ENCODE data around the gene GRAMD1B. TPM values are rescaled to one million over a fixed set of nuclear protein-coding genes. Genes with fewer than 3 reads are reported as not detected.

GRAMD1B gene
- total and polyA plus RNA-seq, 4 donors, result 0.29 to 2.6 (median 1.3) TPM

GRCh38 chr11:123671534-123671933, 241.5 kb downstream of the GRAMD1B start:
- no peak for TF ChIP-seq EGR1 (IDR thresholded peaks at IDR 0.05; ENCODE audit: low read depth in 2 of 2)
- no peak for TF ChIP-seq HNF4A (conservative IDR thresholded peaks at IDR 0.05)
- no peak for TF ChIP-seq ATF3 (IDR thresholded peaks at IDR 0.05)
- TF ChIP-seq NR2F2 (IDR thresholded peaks at IDR 0.05), result no peak
- Histone ChIP-seq H3K27me3 (ENCODE audit: control insufficient read depth in 4 of 4, insufficient read depth in 4 of 4, low read length in 3 of 4) (peaks cover 0 to 3% (median under 1%) of the 10 kb centered on the region in 4 donors), H3K36me3 (ENCODE audit: control insufficient read depth in 4 of 4, insufficient read depth in 3 of 4, low read depth in 1 of 4, low read length in 3 of 4) (no peaks in the 10 kb centered on the region), H3K9me3 (ENCODE audit: control insufficient read depth in 4 of 4, low read length in 3 of 4) (no peaks in the 10 kb centered on the region), H3K27ac (ENCODE audit: low read depth in 1 of 2, low read length in 2 of 2) (no peak overlapping the region), H3K4me1 (ENCODE audit: control insufficient read depth in 4 of 4, insufficient read depth in 4 of 4, low read length in 3 of 4) (no peaks in the 10 kb centered on the region), H3K9ac (ENCODE audit: low read depth in 1 of 2, low read length in 2 of 2) (no peak overlapping the region), H3K4me3 (ENCODE audit: low read depth in 1 of 3, low read length in 3 of 3) (no peak overlapping the region)
- no peak for DNase-seq (ENCODE audit: low spot score)
- WGBS, result 75% methylated on average over 9 of the region's 9 CpGs

- no peaks in the 10 kb centered on the region for H3K36me3 ChIP-seq (ENCODE audit: control insufficient read depth in 4 of 4, insufficient read depth in 3 of 4, low read depth in 1 of 4, low read length in 3 of 4)
- TF ChIP-seq CTCF (IDR thresholded peaks at IDR 0.05; ENCODE audit: low read depth, low read length, missing input control) (no peak), HNF4G (IDR thresholded peaks at IDR 0.05) (no peak), TAF1 (conservative IDR thresholded peaks at IDR 0.05) (no peak), YY1 (IDR thresholded peaks at IDR 0.05) (no peak), HNF4A (conservative IDR thresholded peaks at IDR 0.05) (no peak), GABPA (IDR thresholded peaks at IDR 0.05 in 1 of 2, conservative IDR thresholded peaks at IDR 0.05 in 1 of 2) (no peak), EGR1 (IDR thresholded peaks at IDR 0.05; ENCODE audit: low read depth in 2 of 2) (no peak), SP1 (IDR thresholded peaks at IDR 0.05) (no peak), FOXA1 (IDR thresholded peaks at IDR 0.05) (no peak)
- no peaks in the 10 kb centered on the region for H3K4me1 ChIP-seq (ENCODE audit: control insufficient read depth in 4 of 4, insufficient read depth in 4 of 4, low read length in 3 of 4)
- H3K4me3 ChIP-seq (ENCODE audit: low read depth in 1 of 3, low read length in 3 of 3), result no peak overlapping the region
- no peak overlapping the region for H3K9ac ChIP-seq (ENCODE audit: low read depth in 1 of 2, low read length in 2 of 2)
- no peak for DNase-seq (ENCODE audit: low spot score)
- no peak overlapping the region for H3K27ac ChIP-seq (ENCODE audit: low read depth in 1 of 2, low read length in 2 of 2)
- 80% methylated on average over 5 of the region's 5 CpGs for WGBS
- peaks cover 0 to 2% (median 0%) of the 10 kb centered on the region in 4 donors for H3K27me3 ChIP-seq (ENCODE audit: control insufficient read depth in 4 of 4, insufficient read depth in 4 of 4, low read length in 3 of 4)
- H3K9me3 ChIP-seq (ENCODE audit: control insufficient read depth in 4 of 4, low read length in 3 of 4), result no peaks in the 10 kb centered on the region
These were observed 242.5 kb downstream of the GRAMD1B start for GRCh38 chr11:123672568-123672967.

GRCh38 chr11:123674297-123674696, 244.2 kb downstream of the GRAMD1B start:
- WGBS, result 88% methylated on average over 2 of the region's 2 CpGs
- no peaks in the 10 kb centered on the region for H3K36me3 ChIP-seq (ENCODE audit: control insufficient read depth in 4 of 4, insufficient read depth in 3 of 4, low read depth in 1 of 4, low read length in 3 of 4)
- no peak for DNase-seq (ENCODE audit: low spot score)
- H3K27me3 ChIP-seq (ENCODE audit: control insufficient read depth in 4 of 4, insufficient read depth in 4 of 4, low read length in 3 of 4), result peaks cover 0 to 2% (median 0%) of the 10 kb centered on the region in 4 donors
- H3K4me1 ChIP-seq (ENCODE audit: control insufficient read depth in 4 of 4, insufficient read depth in 4 of 4, low read length in 3 of 4), result no peaks in the 10 kb centered on the region
- no peak for TF ChIP-seq TAF1 (conservative IDR thresholded peaks at IDR 0.05)
- TF ChIP-seq ZBTB33 (IDR thresholded peaks at IDR 0.05), result no peak
- TF ChIP-seq RXRA (IDR thresholded peaks at IDR 0.05), result no peak
- no peak for TF ChIP-seq HNF4G (IDR thresholded peaks at IDR 0.05)
- TF ChIP-seq JUND (IDR thresholded peaks at IDR 0.05), result no peak
- TF ChIP-seq FOXA2 (IDR thresholded peaks at IDR 0.05), result no peak
- TF ChIP-seq YY1 (IDR thresholded peaks at IDR 0.05), result no peak
- no peak for TF ChIP-seq GABPA (IDR thresholded peaks at IDR 0.05 in 1 of 2, conservative IDR thresholded peaks at IDR 0.05 in 1 of 2)
- TF ChIP-seq NR2F2 (IDR thresholded peaks at IDR 0.05), result no peak
- no peak overlapping the region for H3K4me3 ChIP-seq (ENCODE audit: low read depth in 1 of 3, low read length in 3 of 3)
- H3K27ac ChIP-seq (ENCODE audit: low read depth in 1 of 2, low read length in 2 of 2), result no peak overlapping the region
- H3K9ac ChIP-seq (ENCODE audit: low read depth in 1 of 2, low read length in 2 of 2), result no peak overlapping the region
- H3K9me3 ChIP-seq (ENCODE audit: control insufficient read depth in 4 of 4, low read length in 3 of 4), result no peaks in the 10 kb centered on the region

Small RNA genes lying within 50 kb of the gene (small RNA-seq; reads per million reads assigned to genes)
- gene MIR4493, result not detected

Other genes starting within 250 kb of the GRAMD1B start
- 1 to 10 TPM in 1 of 2 donors, under 1 TPM in 1; 0.28 to 1.3 TPM for gene CLMP, start 235.0 kb upstream of the GRAMD1B start, total RNA-seq
- under 1 TPM; 0.12 to 0.42 TPM for gene CLMP, start 235.0 kb upstream of the GRAMD1B start, polyA plus RNA-seq
- under 1 TPM; 0.05 to 0.17 TPM for gene SCN3B, start 224.4 kb downstream of the GRAMD1B start, total RNA-seq
- under 1 TPM in 1 of 2 donors, not detected in 1; 0.05 TPM for gene SCN3B, start 224.4 kb downstream of the GRAMD1B start, polyA plus RNA-seq

All from liver (tissue), 10 donors.